ENCODE measurements around the gene NIPAL4.
"Not testable (repeated sequence)": the region's sequence is repeated elsewhere in the genome, so short reads cannot be mapped to it uniquely, and the experiment has no call there.

Gene NIPAL4

GRCh38 chr5:157463621-157464518 is 3.9 kb downstream of the NIPAL4 start:
- no peak for DNase-seq

GRCh38 chr5:157464519-157465171 is 4.6 kb downstream of the NIPAL4 start:
- peak; percentile 28 for DNase-seq

GRCh38 chr5:157468293-157468965 is 8.4 kb downstream of the NIPAL4 start:
- DNase-seq, result no peak

GRCh38 chr5:157469073-157469472 is 9.1 kb downstream of the NIPAL4 start:
- no peak for DNase-seq

- no peak for DNase-seq
Measured at GRCh38 chr5:157469687-157470086, 9.7 kb downstream of the NIPAL4 start.

GRCh38 chr5:157470631-157471030 is 10.6 kb downstream of the NIPAL4 start:
- DNase-seq, result no peak

GRCh38 chr5:157471709-157472108 is 11.7 kb downstream of the NIPAL4 start:
- no peak for DNase-seq

- DNase-seq, result no peak
Measured at GRCh38 chr5:157473383-157474320, 13.6 kb downstream of the NIPAL4 start.

- no peak for DNase-seq
Measured at GRCh38 chr5:157475432-157475831, 15.4 kb downstream of the NIPAL4 start.

- DNase-seq, result peak; percentile 57
Measured at GRCh38 chr5:157476702-157477408, 16.8 kb downstream of the NIPAL4 start.

GRCh38 chr5:157477814-157478494 is 17.9 kb downstream of the NIPAL4 start:
- no peak for DNase-seq

- DNase-seq, result no peak
Measured at GRCh38 chr5:157478726-157479125, 18.7 kb downstream of the NIPAL4 start.

GRCh38 chr5:157479166-157479565 is 19.2 kb downstream of the NIPAL4 start:
- DNase-seq, result no peak

GRCh38 chr5:157479612-157480510 is 19.8 kb downstream of the NIPAL4 start:
- no peak for DNase-seq

- DNase-seq, result no peak
Measured at GRCh38 chr5:157481265-157481664, 21.3 kb downstream of the NIPAL4 start.

- DNase-seq, result no peak
Measured at GRCh38 chr5:157481666-157482065, 21.7 kb downstream of the NIPAL4 start.

GRCh38 chr5:157482702-157483101 is 22.7 kb downstream of the NIPAL4 start:
- not testable (repeated sequence) for DNase-seq

GRCh38 chr5:157484768-157485167 is 24.8 kb downstream of the NIPAL4 start:
- no peak for DNase-seq

GRCh38 chr5:157485340-157485739 is 25.3 kb downstream of the NIPAL4 start:
- DNase-seq, result no peak

GRCh38 chr5:157485811-157486210 is 25.8 kb downstream of the NIPAL4 start:
- no peak for DNase-seq
